WI38 (cell line): ENCODE data around the gene UFM1.
"Not testable (repeated sequence)": the region's sequence is repeated elsewhere in the genome, so short reads cannot be mapped to it uniquely, and the experiment has no call there.

Source experiments
- H3K4me3 ChIP-seq: 2 replicates; pipeline ENCODE4 v1.5.1; 2011; ENCODE audit warnings: low read depth, mild to moderate bottlenecking, control low read depth, low read length
- CTCF ChIP-seq: IDR thresholded peaks from 2 replicates; pipeline ENCODE4 v1.5.1; 2012; ENCODE audit warnings: low read depth, mild to moderate bottlenecking, control low read depth, low read length

Gene UFM1

GRCh38 chr13:38365661-38366060, 16.0 kb downstream of the UFM1 start:
- H3K4me3 ChIP-seq: no peak overlapping the region
- no peak for TF ChIP-seq CTCF

- no peak overlapping the region for H3K4me3 ChIP-seq
- no peak for TF ChIP-seq CTCF
Measured at GRCh38 chr13:38366954-38367645, 17.4 kb downstream of the UFM1 start.

- TF ChIP-seq CTCF: no peak
- no peak overlapping the region for H3K4me3 ChIP-seq
Measured at GRCh38 chr13:38369058-38369457, 19.4 kb downstream of the UFM1 start.

- H3K4me3 ChIP-seq: not testable (repeated sequence)
Measured at GRCh38 chr13:38370096-38370495, 20.4 kb downstream of the UFM1 start.

GRCh38 chr13:38372820-38373383, 23.3 kb downstream of the UFM1 start:
- no peak overlapping the region for H3K4me3 ChIP-seq
- no peak for TF ChIP-seq CTCF

GRCh38 chr13:38376546-38376945, 26.9 kb downstream of the UFM1 start:
- no peak for TF ChIP-seq CTCF
- no peak overlapping the region for H3K4me3 ChIP-seq

- no peak for TF ChIP-seq CTCF
- H3K4me3 ChIP-seq: no peak overlapping the region
Measured at GRCh38 chr13:38381890-38382289, 32.2 kb downstream of the UFM1 start.

- no peak overlapping the region for H3K4me3 ChIP-seq
- TF ChIP-seq CTCF: no peak
Measured at GRCh38 chr13:38382946-38383345, 33.3 kb downstream of the UFM1 start.
